GM18867 (cell line): ENCODE results near the gene MAP3K9.

Experiments used
- ATAC-seq: cut with Tn5 transposase; IDR thresholded peaks from one replicate; pipeline ENCODE4 v1.9.1; 2021; ENCODE audit warnings: mild to moderate bottlenecking, moderate library complexity; ENCODE audit not compliant: unreplicated experiment

Gene MAP3K9

GRCh38 chr14:70701610-70702009, 107.7 kb downstream of the MAP3K9 start:
- ATAC-seq = no peak

- ATAC-seq = no peak
Observed at GRCh38 chr14:70700955-70701585, 108.2 kb downstream of the MAP3K9 start.

GRCh38 chr14:70699646-70700045, 109.7 kb downstream of the MAP3K9 start:
- ATAC-seq = no peak

GRCh38 chr14:70698288-70698687, 111.0 kb downstream of the MAP3K9 start:
- no peak for ATAC-seq

- no peak for ATAC-seq
Observed at GRCh38 chr14:70697701-70698100, 111.6 kb downstream of the MAP3K9 start.

- ATAC-seq = no peak
Observed at GRCh38 chr14:70696026-70696425, 113.3 kb downstream of the MAP3K9 start.

GRCh38 chr14:70692210-70692609, 117.1 kb downstream of the MAP3K9 start:
- no peak for ATAC-seq

- no peak for ATAC-seq
Observed at GRCh38 chr14:70685474-70686197, 123.7 kb downstream of the MAP3K9 start.

GRCh38 chr14:70683983-70684382, 125.3 kb downstream of the MAP3K9 start:
- no peak for ATAC-seq

- ATAC-seq = no peak
Observed at GRCh38 chr14:70680748-70681147, 128.6 kb downstream of the MAP3K9 start.

GRCh38 chr14:70677341-70677740, 132.0 kb downstream of the MAP3K9 start:
- ATAC-seq = no peak
